A549 (cell line): ENCODE results near the gene TENM3. TPM values are rescaled to one million over a fixed set of nuclear protein-coding genes. Genes with fewer than 3 reads are reported as not detected.

ENCODE experiments used
- ATAC-seq, 2 experiments: fragments of 200-7000 bp in 1 of 2; fragments of >200 bp in 1 of 2; cut with Nextera tagmentation in 1 of 2; cut with Tn5 transposase in 1 of 2; 3 replicates each; pipeline versions ENCODE4 v1.8.0 to v1.9.1; 2018 to 2020; ENCODE audit warnings: mild to moderate bottlenecking in 1 of 2, moderate library complexity in 1 of 2
- CTCF ChIA-PET: fragments of 300-600 bp; sonication (Branson Sonifier 250); formaldehyde crosslinking; extraction: SDS; loops from one replicate; lab custom pipeline; 2021; ENCODE audit warnings: antibody characterized with exemption, inconsistent platforms; lab: Yijun Ruan, JAX
- POLR2A ChIA-PET: fragments of 350-600 bp; formaldehyde crosslinking; extraction: SDS; loops from one replicate; lab custom pipeline; 2021; ENCODE audit warnings: antibody characterized with exemption, inconsistent platforms; lab: Yijun Ruan, JAX
- DNase-seq, 2 experiments: peaks; one replicate each; pipeline versions ENCODE4 v3.0.0 to v3.0.0-alpha.2; 2011 to 2016; ENCODE audit warnings: low read depth in 1 of 2, low spot score in 1 of 2
- FAIRE-seq: peaks from 2 replicates; lab custom pipeline; 2011; peaks lifted over from hg19 to GRCh38; lab: Jason Lieb, UNC
- H3K27ac ChIP-seq, 2 experiments: fragments of >200 bp; sonication (Bioruptor Twin); formaldehyde crosslinking; 3 replicates each; pipeline ENCODE4 v1.5.1; 2016 to 2017
- H3K4me1 ChIP-seq: fragments of >200 bp; sonication (Bioruptor Twin); formaldehyde crosslinking; 3 replicates; pipeline ENCODE4 v1.6.1; 2016
- H3K4me2 ChIP-seq: fragments of >200 bp; sonication (Bioruptor Twin); formaldehyde crosslinking; 3 replicates; pipeline ENCODE4 v1.6.1; 2016
- H3K4me3 ChIP-seq: fragments of >200 bp; sonication (Bioruptor Twin); formaldehyde crosslinking; 3 replicates; pipeline ENCODE4 v1.5.1; 2016
- H3K9me3 ChIP-seq: fragments of >200 bp; sonication (Bioruptor Twin); formaldehyde crosslinking; 3 replicates; pipeline ENCODE4 v1.6.1; 2016
- BCL3 ChIP-seq: fragments of >200 bp; sonication (Bioruptor Twin); formaldehyde crosslinking; IDR thresholded peaks from 3 replicates; pipeline ENCODE4 v1.6.1; 2016
- BHLHE40 ChIP-seq: IDR thresholded peaks from 2 replicates; pipeline ENCODE4 v1.6.1; 2012; ENCODE audit warnings: low read depth, low read length, inconsistent platforms
- CHD2 ChIP-seq: fragments of 150-350 bp; IDR thresholded peaks from 2 replicates; pipeline ENCODE4 v1.6.1; 2014; ENCODE audit warnings: low read length; ENCODE audit not compliant: partially characterized antibody
- CTCF ChIP-seq: fragments of >200 bp; sonication (Bioruptor Twin); formaldehyde crosslinking; IDR thresholded peaks from 3 replicates; pipeline ENCODE4 v1.5.1; 2016
- EHMT2 ChIP-seq: fragments of 200-600 bp; sonication (generic); IDR thresholded peaks from 2 replicates; pipeline ENCODE4 v1.6.1; 2016; ENCODE audit warnings: antibody characterized with exemption, low read depth, mild to moderate bottlenecking, moderate library complexity
- ELK1 ChIP-seq: fragments of 150-350 bp; IDR thresholded peaks from 2 replicates; pipeline ENCODE4 v1.6.1; 2014; ENCODE audit warnings: low read depth, mild to moderate bottlenecking, low read length
- EP300 ChIP-seq, 2 experiments: fragments of >200 bp; sonication (Bioruptor Twin); formaldehyde crosslinking; IDR thresholded peaks; 2 replicates in 1 of 2; 3 replicates in 1 of 2; pipeline ENCODE4 v1.6.1; 2016 to 2017
- FOSL2 ChIP-seq, 2 experiments: fragments of 450-650 bp in 1 of 2; fragments of >200 bp in 1 of 2; sonication (Bioruptor Twin) in 1 of 2; formaldehyde crosslinking; IDR thresholded peaks; 2 replicates each; pipeline versions ENCODE4 v1.5.0 to v1.6.1; 2016 to 2020; ENCODE audit warnings: mild to moderate bottlenecking in 1 of 2, moderate library complexity in 1 of 2
- HOXB5 ChIP-seq: fragments of 250-450 bp; sonication (Bioruptor Pico); IDR thresholded peaks from 2 replicates; pipeline ENCODE4 v1.5.0; 2020; ENCODE audit warnings: mild to moderate bottlenecking, moderate library complexity
- KDM5A ChIP-seq: fragments of 200-600 bp; sonication (generic); IDR thresholded peaks from 2 replicates; pipeline ENCODE4 v1.6.1; 2016; ENCODE audit warnings: antibody characterized with exemption, mild to moderate bottlenecking
- MAFK ChIP-seq: fragments of 450-650 bp; IDR thresholded peaks from 2 replicates; pipeline ENCODE4 v1.6.1; 2014; ENCODE audit not compliant: partially characterized antibody
- MAZ ChIP-seq: fragments of 150-350 bp; IDR thresholded peaks from 2 replicates; pipeline ENCODE4 v1.6.1; 2014; ENCODE audit warnings: antibody characterized with exemption, low read depth, low read length, borderline replicate concordance
- NFE2L2 ChIP-seq: fragments of 150-350 bp; conservative IDR thresholded peaks from 2 replicates; pipeline ENCODE4 v1.6.1; 2014; ENCODE audit warnings: low read length
- POLR2A ChIP-seq: IDR thresholded peaks from 2 replicates; pipeline ENCODE4 v1.6.1; 2012; ENCODE audit warnings: mild to moderate bottlenecking, low read length
- RARB ChIP-seq: fragments of 250-450 bp; sonication (Bioruptor Pico); IDR thresholded peaks from 2 replicates; pipeline ENCODE4 v1.8.0; 2021; ENCODE audit warnings: mild to moderate bottlenecking, moderate library complexity
- RCOR1 ChIP-seq: fragments of 150-350 bp; IDR thresholded peaks from 2 replicates; pipeline ENCODE4 v1.6.1; 2014; ENCODE audit warnings: antibody characterized with exemption, low read length, low read depth
- RNF2 ChIP-seq: fragments of 200-600 bp; sonication (generic); IDR thresholded peaks from 2 replicates; pipeline ENCODE4 v1.6.1; 2016; ENCODE audit warnings: low read depth, mild to moderate bottlenecking, antibody characterized with exemption, moderate library complexity, borderline replicate concordance
- SMC3 ChIP-seq: fragments of >200 bp; sonication (Bioruptor Twin); formaldehyde crosslinking; IDR thresholded peaks from 3 replicates; pipeline ENCODE4 v1.6.1; 2018; ENCODE audit warnings: inconsistent platforms
- ZC3H11A ChIP-seq: fragments of 450-650 bp; IDR thresholded peaks from 2 replicates; pipeline ENCODE4 v1.6.1; 2014; ENCODE audit warnings: antibody characterized with exemption, mild to moderate bottlenecking
- ZFP36 ChIP-seq: fragments of 450-650 bp; IDR thresholded peaks from 2 replicates; pipeline ENCODE4 v1.6.1; 2014; ENCODE audit warnings: borderline replicate concordance; ENCODE audit not compliant: partially characterized antibody
- ZNF302 ChIP-seq: fragments of 250-450 bp; sonication (Bioruptor Pico); IDR thresholded peaks from 2 replicates; pipeline ENCODE4 v1.9.0; 2021; ENCODE audit warnings: inconsistent platforms, mild to moderate bottlenecking, moderate library complexity
- WGBS: methylation state at CpG from one replicate; pipeline ENCODE4 v1.1.6; 2017; ENCODE audit errors: missing lambda C conversion rate; 5-methylcytosine and 5-hydroxymethylcytosine counted together
- polyA plus RNA-seq, 4 experiments: library from polyadenylated mRNA; depleted of rRNA in 3 of 4; stranded (reverse); fragments of >200 nt; fragmentation: RNase III in 1 of 4; extraction: RNeasy Plus Mini Kit Qiagen cat#74134 plus additional on column Dnase treatment in 1 of 4; gene quantifications; 2 replicates in 3 of 4; 3 replicates in 1 of 4; pipeline ENCODE4 v1.2.3, GENCODE V29; 2011 to 2017
- TF ChIP-seq, protein P1 (sequence below): IDR thresholded peaks from 2 replicates; pipeline ENCODE4 v1.6.1; 2012
- TF ChIP-seq, protein P2 (sequence below): fragments of 250-450 bp; sonication (Bioruptor Pico); IDR thresholded peaks from 2 replicates; pipeline ENCODE4 v1.5.0; 2020; ENCODE audit warnings: low read depth, mild to moderate bottlenecking, moderate library complexity
- TF ChIP-seq, protein P3 (sequence below): IDR thresholded peaks from 2 replicates; pipeline ENCODE4 v1.6.1; 2012; ENCODE audit warnings: low read depth, borderline replicate concordance

The TENM3 gene
- polyA plus RNA-seq, 2 of the 4 experiments (the other 2 are of a cell fraction) = 2.4 to 7.3 TPM

DNA sequence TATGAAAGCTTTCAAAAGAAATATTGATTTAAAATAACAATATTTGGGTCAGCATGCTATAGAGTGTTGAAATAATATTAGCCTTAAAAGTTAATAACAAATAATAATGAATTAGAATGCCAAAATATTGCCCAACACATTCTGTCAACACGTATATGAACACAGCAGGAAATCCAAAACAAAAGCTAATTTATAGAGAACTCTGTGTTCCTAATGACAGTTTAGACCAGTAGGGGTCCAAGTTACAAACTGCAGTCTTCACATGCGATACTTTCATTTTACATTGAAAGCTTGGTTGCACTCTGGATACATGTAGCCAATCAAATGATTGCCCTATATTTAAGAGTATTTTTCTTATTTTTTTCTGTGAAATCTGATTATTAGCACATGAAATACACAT lies 399.6 kb downstream of the TENM3 start:
- Histone ChIP-seq H3K27ac (no peak overlapping the region), H3K4me2 (0 out of 3 replicates have a peak overlapping the region, but pooled peaks have one; percentile 12), H3K9me3 (no peaks in the 10 kb centered on the region)
- POLR2A ChIA-PET = no interaction called here
- peak; percentile 0 for DNase-seq
- CTCF ChIA-PET = interaction anchor here (0.8 kb wide), 1 partner anchor 9 kb away, joined by 3 read pairs; no protein-coding TSS in a partner anchor
- no peak for ATAC-seq
- WGBS = 28% methylated on average over 2 of the region's 2 CpGs
- TF ChIP-seq SMC3 (no peak), BCL3 (no peak), EHMT2 (no peak), POLR2A (no peak), RNF2 (no peak), FOSL2 (IDR thresholded peaks at IDR 0.05) (no peak), FOSL2 (CRISPR knock-in tag; IDR thresholded peaks at IDR 0.05) (no peak), ELK1 (no peak), CTCF (no peak), NFE2L2 (no peak), CHD2 (no peak), ZFP36 (no peak), KDM5A (no peak), ZC3H11A (no peak), RARB (CRISPR knock-in tag) (no peak), ZNF302 (no peak)
- TF ChIP-seq, protein P1, sequence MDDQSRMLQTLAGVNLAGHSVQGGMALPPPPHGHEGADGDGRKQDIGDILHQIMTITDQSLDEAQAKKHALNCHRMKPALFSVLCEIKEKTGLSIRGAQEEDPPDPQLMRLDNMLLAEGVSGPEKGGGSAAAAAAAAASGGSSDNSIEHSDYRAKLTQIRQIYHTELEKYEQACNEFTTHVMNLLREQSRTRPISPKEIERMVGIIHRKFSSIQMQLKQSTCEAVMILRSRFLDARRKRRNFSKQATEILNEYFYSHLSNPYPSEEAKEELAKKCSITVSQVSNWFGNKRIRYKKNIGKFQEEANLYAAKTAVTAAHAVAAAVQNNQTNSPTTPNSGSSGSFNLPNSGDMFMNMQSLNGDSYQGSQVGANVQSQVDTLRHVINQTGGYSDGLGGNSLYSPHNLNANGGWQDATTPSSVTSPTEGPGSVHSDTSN = no peak
- TF ChIP-seq, all 56 proteins: peak for 0
- H3K4me1 ChIP-seq = no peaks in the 10 kb centered on the region
- FAIRE-seq = no peak
- no peak overlapping the region for H3K4me3 ChIP-seq

DNA sequence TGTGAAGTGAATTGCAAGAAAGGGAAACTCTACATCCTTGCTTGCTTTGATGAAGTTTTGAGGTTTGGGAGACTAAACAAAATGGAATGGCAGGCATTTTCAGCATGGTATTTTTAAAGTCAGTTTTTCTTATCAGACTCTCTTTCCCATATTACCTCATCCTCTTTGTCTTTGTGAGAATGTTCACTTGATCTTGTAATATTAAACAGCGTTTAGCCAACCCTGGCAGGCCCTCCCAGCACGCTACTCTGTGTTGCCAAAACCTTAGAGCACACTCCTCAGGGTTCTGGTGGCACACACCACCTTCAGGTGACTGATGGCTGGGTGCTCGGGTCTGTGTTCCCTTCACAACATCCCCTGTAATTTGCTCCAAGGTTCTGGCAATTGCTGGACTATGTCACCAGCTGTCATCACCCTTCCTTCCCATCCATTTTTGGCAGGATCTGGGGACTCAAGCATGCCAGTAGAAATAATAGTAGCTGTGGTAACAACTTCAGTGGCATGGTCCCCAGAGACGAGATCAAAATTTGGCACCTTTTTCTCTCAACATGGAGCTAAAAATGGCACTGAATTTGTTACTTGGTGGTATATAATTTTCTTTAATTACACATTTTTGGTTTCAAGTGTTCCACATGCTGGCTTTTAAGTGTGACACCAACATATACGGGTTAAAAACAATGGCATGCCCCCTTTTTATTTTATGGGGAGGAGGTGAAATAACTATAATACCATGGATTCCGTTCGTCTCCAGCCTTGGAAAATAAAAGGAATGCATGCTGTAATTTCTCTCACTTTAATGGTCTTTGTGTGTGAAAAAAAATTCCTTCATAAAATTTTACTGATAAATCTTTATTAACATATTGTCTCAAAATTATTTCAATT lies 400.8 kb downstream of the TENM3 start:
- Histone ChIP-seq H3K27ac (no peak overlapping the region), H3K9me3 (no peaks in the 10 kb centered on the region), H3K4me3 (no peak overlapping the region), H3K4me2 (no peak overlapping the region), H3K4me1 (no peaks in the 10 kb centered on the region)
- ChIA-PET POLR2A (no interaction called here), CTCF (no interaction called here)
- ATAC-seq (no peak), DNase-seq (no peak), FAIRE-seq (no peak)
- 14% methylated on average over 7 of the region's 7 CpGs for WGBS
- TF ChIP-seq EHMT2 (no peak), ELK1 (no peak), EP300 (IDR thresholded peaks at IDR 0.05) (no peak), MAFK (no peak), MAZ (no peak), RCOR1 (no peak), BHLHE40 (no peak), HOXB5 (CRISPR knock-in tag) (no peak), BCL3 (no peak)
- TF ChIP-seq, protein P2, sequence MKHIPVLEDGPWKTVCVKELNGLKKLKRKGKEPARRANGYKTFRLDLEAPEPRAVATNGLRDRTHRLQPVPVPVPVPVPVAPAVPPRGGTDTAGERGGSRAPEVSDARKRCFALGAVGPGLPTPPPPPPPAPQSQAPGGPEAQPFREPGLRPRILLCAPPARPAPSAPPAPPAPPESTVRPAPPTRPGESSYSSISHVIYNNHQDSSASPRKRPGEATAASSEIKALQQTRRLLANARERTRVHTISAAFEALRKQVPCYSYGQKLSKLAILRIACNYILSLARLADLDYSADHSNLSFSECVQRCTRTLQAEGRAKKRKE = no peak
- TF ChIP-seq, protein P1 = no peak
- TF ChIP-seq, protein P3, sequence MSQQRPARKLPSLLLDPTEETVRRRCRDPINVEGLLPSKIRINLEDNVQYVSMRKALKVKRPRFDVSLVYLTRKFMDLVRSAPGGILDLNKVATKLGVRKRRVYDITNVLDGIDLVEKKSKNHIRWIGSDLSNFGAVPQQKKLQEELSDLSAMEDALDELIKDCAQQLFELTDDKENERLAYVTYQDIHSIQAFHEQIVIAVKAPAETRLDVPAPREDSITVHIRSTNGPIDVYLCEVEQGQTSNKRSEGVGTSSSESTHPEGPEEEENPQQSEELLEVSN = no peak
